ENCODE data around the gene MRPL23.

DNA sequence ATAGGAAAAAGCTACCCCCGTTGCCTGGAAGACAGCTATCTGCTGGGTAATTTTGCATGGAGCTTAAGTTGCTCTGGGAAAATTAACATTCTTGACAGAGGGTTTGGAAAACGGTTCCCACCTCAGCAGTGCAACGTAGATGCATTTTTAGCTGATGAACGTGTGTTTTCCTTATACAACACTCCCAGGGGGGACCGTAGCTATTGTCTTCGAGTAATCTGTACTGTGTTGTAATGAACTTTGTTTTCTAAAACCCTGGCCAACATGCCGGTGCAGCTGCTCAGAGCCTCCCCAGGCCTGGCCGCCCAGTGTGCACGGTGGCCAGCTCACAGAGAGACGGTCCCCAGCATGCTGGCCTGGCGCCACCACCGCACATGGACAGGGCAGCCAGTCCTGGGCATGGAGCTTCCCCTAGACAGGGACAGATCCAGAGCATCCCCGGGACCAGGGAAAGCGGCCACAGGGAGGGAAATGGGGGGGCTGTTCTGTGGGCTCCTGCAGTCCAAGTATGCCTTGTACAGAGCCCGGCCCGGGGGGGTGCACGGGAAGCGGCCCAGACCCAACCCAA, 25.5 kb upstream of the MRPL23 start:
- TF ChIP-seq, protein P1, sequence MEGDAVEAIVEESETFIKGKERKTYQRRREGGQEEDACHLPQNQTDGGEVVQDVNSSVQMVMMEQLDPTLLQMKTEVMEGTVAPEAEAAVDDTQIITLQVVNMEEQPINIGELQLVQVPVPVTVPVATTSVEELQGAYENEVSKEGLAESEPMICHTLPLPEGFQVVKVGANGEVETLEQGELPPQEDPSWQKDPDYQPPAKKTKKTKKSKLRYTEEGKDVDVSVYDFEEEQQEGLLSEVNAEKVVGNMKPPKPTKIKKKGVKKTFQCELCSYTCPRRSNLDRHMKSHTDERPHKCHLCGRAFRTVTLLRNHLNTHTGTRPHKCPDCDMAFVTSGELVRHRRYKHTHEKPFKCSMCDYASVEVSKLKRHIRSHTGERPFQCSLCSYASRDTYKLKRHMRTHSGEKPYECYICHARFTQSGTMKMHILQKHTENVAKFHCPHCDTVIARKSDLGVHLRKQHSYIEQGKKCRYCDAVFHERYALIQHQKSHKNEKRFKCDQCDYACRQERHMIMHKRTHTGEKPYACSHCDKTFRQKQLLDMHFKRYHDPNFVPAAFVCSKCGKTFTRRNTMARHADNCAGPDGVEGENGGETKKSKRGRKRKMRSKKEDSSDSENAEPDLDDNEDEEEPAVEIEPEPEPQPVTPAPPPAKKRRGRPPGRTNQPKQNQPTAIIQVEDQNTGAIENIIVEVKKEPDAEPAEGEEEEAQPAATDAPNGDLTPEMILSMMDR (IDR thresholded peaks at IDR 0.05; ENCODE audit: poor library complexity), result no peak
- no peak for TF ChIP-seq EZH2 (IDR thresholded peaks at IDR 0.05; ENCODE audit: borderline replicate concordance)

Measured in hepatocyte (in vitro differentiated cells).